Adrenal gland (tissue), 12 donors: ENCODE results near the gene MYL9. TPM values are rescaled to one million over a fixed set of nuclear protein-coding genes. Genes with fewer than 3 reads are reported as not detected.

ENCODE experiments used
- DNase-seq, 7 donors: peaks; one replicate each; pipeline ENCODE4 v3.0.0-alpha.2; 2019 to 2020
- H3K27ac ChIP-seq, 5 donors: fragments of 200-600 bp; sonication (generic) in 4 of 5; 1 replicate in 3 of 5; 2 replicates in 2 of 5; pipeline versions ENCODE4 v1.5.1 to v1.8.0; 2016 to 2020; ENCODE audit warnings: mild to moderate bottlenecking in 1 of 5
- H3K27me3 ChIP-seq: fragments of 200-600 bp; 2 replicates; pipeline ENCODE4 v1.8.0; 2021
- H3K36me3 ChIP-seq, 2 donors: fragments of 200-600 bp; replicated peaks in 1 of 2; 1 replicate in 1 of 2; 2 replicates in 1 of 2; pipeline versions ENCODE4 v1.5.1 to v1.8.0; 2018 to 2022
- H3K4me1 ChIP-seq, 2 donors: fragments of 200-600 bp; replicated peaks in 1 of 2; 1 replicate in 1 of 2; 2 replicates in 1 of 2; pipeline versions ENCODE4 v1.5.1 to v1.8.0; 2018 to 2021
- H3K4me3 ChIP-seq, 4 donors: fragments of 200-600 bp; sonication (generic) in 3 of 4; one replicate each; pipeline ENCODE4 v1.5.1; 2016 to 2018
- H3K9me3 ChIP-seq, 3 donors: fragments of 200-600 bp; sonication (generic) in 1 of 3; replicated peaks in 1 of 3; 1 replicate in 2 of 3; 2 replicates in 1 of 3; pipeline versions ENCODE4 v1.5.1 to v1.8.0; 2016 to 2021
- CTCF ChIP-seq, 6 experiments: fragments of 450-650 bp in 4 of 6; fragments of 200-600 bp in 2 of 6; sonication (generic) in 1 of 6; IDR thresholded peaks; 1 replicate in 5 of 6; 2 replicates in 1 of 6; pipeline versions ENCODE4 v1.5.1 to v1.8.0; 2016 to 2021; ENCODE audit warnings: antibody characterized with exemption in 6 of 6, mild to moderate bottlenecking in 2 of 6, moderate library complexity in 1 of 6
- POLR2A ChIP-seq, 2 donors: fragments of 450-650 bp; IDR thresholded peaks; one replicate each; pipeline ENCODE4 v1.6.1; 2017; ENCODE audit warnings: antibody characterized with exemption in 2 of 2, mild to moderate bottlenecking in 2 of 2, moderate library complexity in 1 of 2
- WGBS, 4 donors: extraction: QIAGEN DNeasy Blood & Tissue Kit in 2 of 4; methylation state at CpG; one replicate each; pipeline versions ENCODE4 v1.1.5 to v1.1.7; 2013 to 2017; 5-methylcytosine and 5-hydroxymethylcytosine counted together
- intact Hi-C, 2 donors: fragments of 100-400 bp; cut with DNase I; formaldehyde crosslinking; loops; one replicate each; pipeline versions ENCODE4 v1.14.1 to v1.15.0; 2022 to 2023
- polyA plus RNA-seq, 3 donors: library from polyadenylated mRNA; stranded (reverse); fragments of 200-250 nt in 2 of 3; fragments of 350-450 nt in 1 of 3; fragmentation: Illumina TruSeq in 1 of 3; extraction: RNeasy Lipid Tissue Mini Kit (QIAGEN cat#74804) in 1 of 3; gene quantifications; one replicate each; pipeline ENCODE4 v1.2.3, GENCODE V29; 2013 to 2014
- total RNA-seq, 9 donors: library from RNA; depleted of rRNA in 4 of 9; stranded (reverse); fragments of >200 nt in 4 of 9; fragments of 120-200 nt in 1 of 9; fragmentation: NEBNext Ultra II Directional in 1 of 9; extraction: Animal tissue kit (Norgen Biotek cat#: 25700) in 1 of 9; gene quantifications; one replicate each; pipeline versions ENCODE4 v1.1.0 to v1.2.4, GENCODE V29; 2013 to 2023
- donor health status: healthy with polysubstance abuse.
- donor health status: Bipolar disorder and iron deficiency.
- donor health status: DM: yes; HTN: yes; CAD: no.
- donor health status: DM: no; HTN: no; CAD: no.
- donor health status: DM: no; HTN: no; CAD: no.
- donor health status: DM: yes; HTN: yes; CAD: no.

The MYL9 gene
- total and polyA plus RNA-seq, 12 donors, result 241 to 1,967 (median 785) TPM

- Histone ChIP-seq H3K27me3 (no peaks in the 10 kb centered on the region), H3K27ac (peak within 1 kb of the TSS; percentile 17 to 93 (median 87)), H3K4me3 (peak within 1 kb of the TSS; percentile 45 to 79 (median 67)), H3K36me3 (no peaks in the 10 kb centered on the region), H3K9me3 (no peaks in the 10 kb centered on the region), H3K4me1 (peaks cover 13 to 31% of the 10 kb centered on the region in 2 donors)
- 0 to 4% (median 2%) methylated on average over 4 to 79 of the region's 80 CpGs for WGBS, 4 donors
- intact Hi-C loops, result no loop called here
- DNase-seq, result peak; percentile 72 to 86 (median 82)
- TF ChIP-seq POLR2A (IDR thresholded peaks at IDR 0.05) (peak; percentile 29 to 42), CTCF (IDR thresholded peaks at IDR 0.05) (no peak)
Measured at GRCh38 chr20:36573103-36573797, 31.9 kb downstream of the MYL9 start, which contains the start of gene TGIF2. Gene TGIF2, plus strand, starts transcription at chr20:36573597. Its CDS starts 5,178 bp downstream, at chr20:36578775.

- peak overlapping the region; percentile 17 to 93 (median 87) for H3K27ac ChIP-seq
- 0 to 1% (median 0%) methylated on average over 6 to 50 of the region's 53 CpGs; no CpG with 5 or more reads in 1 of the 4 donors for WGBS, 4 donors
- H3K27me3 ChIP-seq, result no peaks in the 10 kb centered on the region
- H3K4me1 ChIP-seq, result peaks cover 13 to 31% of the 10 kb centered on the region in 2 donors
- peak overlapping the region; percentile 45 to 79 (median 67) for H3K4me3 ChIP-seq
- TF ChIP-seq POLR2A (IDR thresholded peaks at IDR 0.05) (no peak), CTCF (IDR thresholded peaks at IDR 0.05) (no peak)
- intact Hi-C loops, result no loop called here
- no peaks in the 10 kb centered on the region for H3K9me3 ChIP-seq
- peak in 3 of 7 donors; percentile 22 to 43 (median 36) for DNase-seq
- H3K36me3 ChIP-seq, result no peaks in the 10 kb centered on the region
Measured at GRCh38 chr20:36573798-36574365, 32.6 kb downstream of the MYL9 start.

- peaks cover 13 to 31% of the 10 kb centered on the region in 2 donors for H3K4me1 ChIP-seq
- no peaks in the 10 kb centered on the region for H3K27me3 ChIP-seq
- H3K9me3 ChIP-seq, result no peaks in the 10 kb centered on the region
- H3K36me3 ChIP-seq, result no peaks in the 10 kb centered on the region
- peak in 6 of 7 donors; percentile 46 to 67 (median 59) for DNase-seq
- intact Hi-C loops, result no loop called here
- TF ChIP-seq CTCF (IDR thresholded peaks at IDR 0.05) (no peak), POLR2A (IDR thresholded peaks at IDR 0.05) (peak in 1 of 2 donors; percentile 31)
- peak overlapping the region; percentile 24 to 79 (median 67) for H3K4me3 ChIP-seq
- WGBS, 4 donors, result 1 to 4% (median 1%) methylated on average over 10 to 65 of the region's 69 CpGs
- H3K27ac ChIP-seq, result peak overlapping the region in 4 of 5 donors; percentile 9 to 93 (median 83)
Measured at GRCh38 chr20:36574366-36575135, 33.2 kb downstream of the MYL9 start.

GRCh38 chr20:36576081-36576445, 34.7 kb downstream of the MYL9 start:
- peaks cover 0 to 9% of the 10 kb centered on the region in 2 donors for H3K36me3 ChIP-seq
- H3K27me3 ChIP-seq, result no peaks in the 10 kb centered on the region
- intact Hi-C loops, result no loop called here
- no peak overlapping the region for H3K4me3 ChIP-seq
- DNase-seq, result no peak
- peak overlapping the region in 2 of 5 donors; percentile 1 to 92 for H3K27ac ChIP-seq
- H3K4me1 ChIP-seq, result peaks cover 13 to 31% of the 10 kb centered on the region in 2 donors
- no peaks in the 10 kb centered on the region for H3K9me3 ChIP-seq
- TF ChIP-seq POLR2A (IDR thresholded peaks at IDR 0.05), result no peak
- TF ChIP-seq CTCF (IDR thresholded peaks at IDR 0.05), result no peak
- WGBS, 4 donors, result 53 to 84% (median 60%) methylated on average over 1 of the region's 1 CpG
